B cell (primary cell): ENCODE results near the gene VWA8. TPM values are rescaled to one million over a fixed set of nuclear protein-coding genes. Genes with fewer than 3 reads are reported as not detected.

ENCODE experiments used
- ATAC-seq: fragments of 200-7000 bp; cut with Tn5 transposase; one replicate; pipeline ENCODE4 v1.10.0; 2021; ENCODE audit warnings: low read depth, mild to moderate bottlenecking, moderate number of reproducible peaks, moderate library complexity
- CTCF ChIA-PET: fragments of 350-600 bp; sonication (Branson Sonifier 250); formaldehyde crosslinking; loops from one replicate; lab custom pipeline; 2021; ENCODE audit warnings: antibody characterized with exemption, inconsistent platforms; lab: Charles Lee
- POLR2A ChIA-PET: fragments of 350-600 bp; sonication (Branson Sonifier 250); formaldehyde crosslinking; loops from one replicate; lab custom pipeline; 2021; ENCODE audit warnings: antibody characterized with exemption; lab: Charles Lee
- DNase-seq: peaks from one replicate; pipeline ENCODE4 v3.0.0; 2013
- H2AFZ ChIP-seq: 2 replicates; pipeline ENCODE4 v1.6.1; 2012; ENCODE audit warnings: mild to moderate bottlenecking, low read depth, low read length; ENCODE audit not compliant: insufficient read depth, poor library complexity, severe bottlenecking
- H3K27ac ChIP-seq, 2 donors: 1 replicate in 1 of 2; 2 replicates in 1 of 2; pipeline ENCODE4 v1.5.1; 2012 to 2013; ENCODE audit warnings: low read length in 2 of 2, mild to moderate bottlenecking in 2 of 2, moderate library complexity in 1 of 2
- H3K27me3 ChIP-seq, 4 experiments: fragments of 200-600 bp in 1 of 4; sonication (generic) in 1 of 4; replicated peaks in 1 of 4; 1 replicate in 2 of 4; 2 replicates in 2 of 4; pipeline versions ENCODE4 v1.6.1 to v1.7.0; 2013 to 2016; ENCODE audit warnings: low read length in 3 of 4, mild to moderate bottlenecking in 2 of 4, mixed read lengths in 1 of 4, moderate library complexity in 1 of 4; ENCODE audit not compliant: insufficient read depth in 4 of 4, control insufficient read depth in 3 of 4; ENCODE audit errors: control extremely low read depth in 1 of 4
- H3K36me3 ChIP-seq, 2 experiments: replicated peaks in 1 of 2; 1 replicate in 1 of 2; 2 replicates in 1 of 2; pipeline versions ENCODE4 v1.6.1 to v1.7.1; 2013; ENCODE audit warnings: low read length in 1 of 2; ENCODE audit not compliant: insufficient read depth in 2 of 2, control insufficient read depth in 1 of 2; ENCODE audit errors: control extremely low read depth in 1 of 2, extremely low read depth in 1 of 2
- H3K4me1 ChIP-seq, 2 donors: fragments of 200-600 bp in 1 of 2; sonication (generic) in 1 of 2; 1 replicate in 1 of 2; 2 replicates in 1 of 2; pipeline versions ENCODE4 v1.5.1 to v1.6.1; 2013 to 2017; ENCODE audit warnings: low read length in 2 of 2; ENCODE audit not compliant: control insufficient read depth in 2 of 2, insufficient read depth in 2 of 2
- H3K4me2 ChIP-seq: replicated peaks from 2 replicates; pipeline ENCODE3; 2012; ENCODE audit warnings: mild to moderate bottlenecking, low read depth, low read length; ENCODE audit not compliant: poor library complexity, severe bottlenecking
- H3K4me3 ChIP-seq, 5 experiments: fragments of 200-600 bp in 1 of 5; sonication (generic) in 1 of 5; 1 replicate in 3 of 5; 2 replicates in 2 of 5; pipeline versions ENCODE4 v1.5.1 to v1.7.0; 2011 to 2016; ENCODE audit warnings: low read length in 4 of 5, mild to moderate bottlenecking in 4 of 5, low read depth in 2 of 5, control low read depth in 1 of 5, moderate library complexity in 1 of 5; ENCODE audit not compliant: insufficient read depth in 1 of 5; ENCODE audit errors: control extremely low read depth in 1 of 5, extremely low read depth in 1 of 5
- H3K79me2 ChIP-seq: fragments of 200-600 bp; sonication (generic); one replicate; pipeline ENCODE4 v1.6.0; 2016; ENCODE audit warnings: low read length; ENCODE audit not compliant: control insufficient read depth, insufficient read depth
- H3K9ac ChIP-seq: fragments of 200-600 bp; sonication (generic); 2 replicates; pipeline ENCODE4 v1.6.1; 2017; ENCODE audit warnings: mild to moderate bottlenecking, low read length, moderate library complexity
- H3K9me3 ChIP-seq, 3 donors: one replicate each; pipeline versions ENCODE4 v1.6.1 to v1.7.1; 2013; ENCODE audit warnings: low read length in 2 of 3; ENCODE audit not compliant: control insufficient read depth in 2 of 3, insufficient read depth in 1 of 3; ENCODE audit errors: control extremely low read depth in 1 of 3
- H4K20me1 ChIP-seq: 2 replicates; pipeline ENCODE4 v1.6.0; 2012; ENCODE audit warnings: mild to moderate bottlenecking, low read length; ENCODE audit not compliant: insufficient read depth, control insufficient read depth, poor library complexity, severe bottlenecking
- H3K27ac Mint-ChIP-seq: one replicate; pipeline ENCODE4 v1.8.0; 2021; ENCODE audit warnings: mixed read lengths
- H3K27me3 Mint-ChIP-seq: one replicate; pipeline ENCODE4 v1.8.0; 2021; ENCODE audit warnings: mixed read lengths
- H3K4me1 Mint-ChIP-seq: one replicate; pipeline ENCODE4 v1.8.0; 2021; ENCODE audit warnings: mixed read lengths
- H3K4me3 Mint-ChIP-seq: one replicate; pipeline ENCODE4 v1.8.0; 2021; ENCODE audit warnings: mixed read lengths
- H3K9me3 Mint-ChIP-seq: one replicate; pipeline ENCODE4 v1.8.0; 2022; ENCODE audit warnings: mixed read lengths; ENCODE audit not compliant: insufficient read depth
- EZH2 ChIP-seq: IDR thresholded peaks from 2 replicates; pipeline ENCODE4 v1.6.1; 2012; ENCODE audit warnings: borderline replicate concordance, low read depth, mild to moderate bottlenecking, moderate library complexity, low read length; ENCODE audit not compliant: insufficient read depth, poor library complexity, severe bottlenecking
- WGBS: methylation state at CpG from one replicate; pipeline ENCODE4 v1.1.5; 2013; ENCODE audit warnings: missing lambda C conversion rate; ENCODE audit not compliant: insufficient coverage; 5-methylcytosine and 5-hydroxymethylcytosine counted together
- intact Hi-C: fragments of 100-400 bp; cut with micrococcal nuclease; formaldehyde crosslinking; loops from one replicate; pipeline ENCODE4 v1.10.0; 2022
- polyA plus RNA-seq: library from polyadenylated mRNA; depleted of rRNA; stranded (reverse); fragments of >200 nt; gene quantifications from 2 replicates; pipeline ENCODE4 v1.2.3, GENCODE V29; 2012
- total RNA-seq, 2 donors: library from RNA; stranded (reverse); fragments of 120-200 nt in 1 of 2; gene quantifications; 1 replicate in 1 of 2; 2 replicates in 1 of 2; pipeline versions ENCODE4 v1.2.3 to v1.2.4, GENCODE V29; 2013 to 2022
- TF ChIP-seq, protein P1 (sequence below): fragments of 200-600 bp; IDR thresholded peaks from one replicate; pipeline ENCODE4 v1.8.0; 2022; ENCODE audit warnings: antibody characterized with exemption, mild to moderate bottlenecking

Gene VWA8
- total and polyA plus RNA-seq, 2 donors (not counting 1 experiment from before 2014, with no cell fraction given): 6.0 to 19.7 TPM

DNA sequence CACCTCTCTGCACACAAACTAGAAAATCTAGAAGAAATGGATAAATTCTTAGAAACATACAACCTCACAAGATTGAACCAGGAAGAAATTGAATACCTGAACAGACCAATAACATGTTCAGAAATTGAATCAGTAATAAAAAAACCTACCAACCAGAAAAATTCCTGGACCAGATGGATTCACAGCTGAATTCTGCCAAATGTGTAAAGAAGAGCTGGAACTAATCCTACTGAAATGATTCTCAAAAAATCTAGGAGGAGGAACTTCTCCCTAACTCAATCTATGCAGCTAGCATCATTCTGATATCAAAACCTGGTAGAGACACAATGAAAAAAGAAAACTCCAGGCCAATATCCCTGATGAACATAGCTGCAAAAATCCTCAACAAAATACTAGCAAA lies 336.9 kb downstream of the VWA8 start:
- DNase-seq (no peak), ATAC-seq (no peak)
- Mint-ChIP-seq H3K27me3 (no peaks in the 10 kb centered on the region), H3K9me3 (no peaks in the 10 kb centered on the region), H3K27ac (no peak overlapping the region), H3K4me3 (no peak overlapping the region), H3K4me1 (peaks cover 2% of the 10 kb centered on the region)
- H3K27me3 ChIP-seq: no peaks in the 10 kb centered on the region
- no peak overlapping the region for H3K4me2 ChIP-seq
- no peak for TF ChIP-seq EZH2
- TF ChIP-seq, protein P1, sequence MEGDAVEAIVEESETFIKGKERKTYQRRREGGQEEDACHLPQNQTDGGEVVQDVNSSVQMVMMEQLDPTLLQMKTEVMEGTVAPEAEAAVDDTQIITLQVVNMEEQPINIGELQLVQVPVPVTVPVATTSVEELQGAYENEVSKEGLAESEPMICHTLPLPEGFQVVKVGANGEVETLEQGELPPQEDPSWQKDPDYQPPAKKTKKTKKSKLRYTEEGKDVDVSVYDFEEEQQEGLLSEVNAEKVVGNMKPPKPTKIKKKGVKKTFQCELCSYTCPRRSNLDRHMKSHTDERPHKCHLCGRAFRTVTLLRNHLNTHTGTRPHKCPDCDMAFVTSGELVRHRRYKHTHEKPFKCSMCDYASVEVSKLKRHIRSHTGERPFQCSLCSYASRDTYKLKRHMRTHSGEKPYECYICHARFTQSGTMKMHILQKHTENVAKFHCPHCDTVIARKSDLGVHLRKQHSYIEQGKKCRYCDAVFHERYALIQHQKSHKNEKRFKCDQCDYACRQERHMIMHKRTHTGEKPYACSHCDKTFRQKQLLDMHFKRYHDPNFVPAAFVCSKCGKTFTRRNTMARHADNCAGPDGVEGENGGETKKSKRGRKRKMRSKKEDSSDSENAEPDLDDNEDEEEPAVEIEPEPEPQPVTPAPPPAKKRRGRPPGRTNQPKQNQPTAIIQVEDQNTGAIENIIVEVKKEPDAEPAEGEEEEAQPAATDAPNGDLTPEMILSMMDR: no peak
- no peak overlapping the region for H3K27ac ChIP-seq
- no peaks in the 10 kb centered on the region for H4K20me1 ChIP-seq
- peaks cover 0 to 2% of the 10 kb centered on the region in 2 experiments for H3K36me3 ChIP-seq
- intact Hi-C loops: no loop called here
- ChIA-PET POLR2A (no interaction called here), CTCF (no interaction called here)
- H3K9me3 ChIP-seq: no peaks in the 10 kb centered on the region
- no peak overlapping the region for H3K4me3 ChIP-seq
- no peak overlapping the region for H3K9ac ChIP-seq
- H2AFZ ChIP-seq: no peak overlapping the region
- H3K79me2 ChIP-seq: no peaks in the 10 kb centered on the region
- H3K4me1 ChIP-seq: no peaks in the 10 kb centered on the region

DNA sequence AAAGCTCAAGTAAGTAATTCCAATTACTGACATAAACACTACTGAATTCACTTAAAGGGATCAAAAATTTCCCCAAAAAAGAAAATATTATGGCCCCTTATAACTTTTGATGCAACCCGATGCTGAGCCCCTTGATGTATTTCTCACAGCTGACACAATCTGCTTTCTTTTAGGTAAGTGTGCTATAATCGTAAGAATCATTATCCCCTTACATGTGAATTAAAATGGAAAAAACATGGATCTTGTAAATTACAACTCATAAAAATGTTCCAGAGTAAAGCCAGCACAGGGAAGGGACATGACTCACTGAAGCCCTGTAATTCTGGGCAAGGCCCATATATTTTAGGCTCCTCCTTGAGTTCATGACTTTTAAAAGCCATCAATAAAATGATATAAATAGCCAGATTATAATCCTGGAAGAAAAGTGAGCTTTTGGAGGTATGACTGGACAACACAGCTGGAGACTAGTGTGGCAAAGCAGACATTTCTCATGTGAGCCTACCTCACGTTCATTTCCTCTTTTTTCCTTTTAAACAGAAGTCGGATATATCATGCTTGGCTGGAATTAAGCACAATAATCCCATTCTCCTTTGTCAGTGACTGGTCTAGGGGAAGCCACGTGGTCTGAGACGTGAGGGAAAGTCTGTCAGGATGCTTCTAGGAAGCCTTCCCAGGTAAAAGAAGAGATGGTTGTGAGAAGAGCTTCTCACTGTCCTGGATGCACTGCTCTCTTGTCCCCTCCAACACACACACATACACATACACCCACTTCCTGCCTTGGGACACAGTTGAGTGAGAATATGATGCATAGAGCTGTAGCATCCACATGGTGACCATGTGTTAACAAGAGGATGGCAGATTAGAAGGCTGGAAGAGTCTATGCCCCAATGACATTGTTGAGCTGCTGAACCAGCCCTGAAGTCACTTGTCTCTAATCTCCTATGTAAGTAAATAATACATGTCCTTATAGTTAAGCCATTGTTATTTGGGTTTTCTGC lies 338.2 kb downstream of the VWA8 start:
- no peak overlapping the region for H3K4me2 ChIP-seq
- H3K27me3 Mint-ChIP-seq: no peaks in the 10 kb centered on the region
- H3K9me3 ChIP-seq: no peaks in the 10 kb centered on the region
- no peak overlapping the region for H3K4me3 ChIP-seq
- H3K4me3 Mint-ChIP-seq: no peak overlapping the region
- DNase-seq (no peak), ATAC-seq (no peak)
- peaks cover 0 to 2% of the 10 kb centered on the region in 2 experiments for H3K36me3 ChIP-seq
- CTCF ChIA-PET: no interaction called here
- no peaks in the 10 kb centered on the region for H3K27me3 ChIP-seq
- H3K9me3 Mint-ChIP-seq: no peaks in the 10 kb centered on the region
- no peaks in the 10 kb centered on the region for H3K4me1 ChIP-seq
- H3K27ac Mint-ChIP-seq: no peak overlapping the region
- POLR2A ChIA-PET: no interaction called here
- no peak overlapping the region for H3K27ac ChIP-seq
- no peak overlapping the region for H2AFZ ChIP-seq
- TF ChIP-seq, protein P1: no peak
- no peak for TF ChIP-seq EZH2
- H4K20me1 ChIP-seq: no peaks in the 10 kb centered on the region
- H3K9ac ChIP-seq: no peak overlapping the region
- H3K79me2 ChIP-seq: no peaks in the 10 kb centered on the region
- intact Hi-C loops: no loop called here
- H3K4me1 Mint-ChIP-seq: peaks cover 2% of the 10 kb centered on the region
- no CpG with 5 or more reads among the region's 6 CpGs for WGBS
